GM12878 (cell line): ENCODE data around the gene ITCH. TPM values are rescaled to one million over a fixed set of nuclear protein-coding genes. Genes with fewer than 3 reads are reported as not detected.

ENCODE experiments used
- ATAC-seq: fragments of 200-7000 bp; cut with Tn5 transposase; 3 replicates; pipeline ENCODE4 v1.9.1; 2020; ENCODE audit warnings: mild to moderate bottlenecking, moderate library complexity
- BruUV-seq: library from RNA; stranded (reverse); fragments of 400-500 nt; replicated peaks from 2 replicates; lab custom pipeline; 2021; lab: Mats Ljungman, UMichigan
- CTCF ChIA-PET: fragments of 300-600 bp; sonication (Branson Sonifier 250); formaldehyde crosslinking; extraction: SDS; loops from one replicate; lab custom pipeline; 2021; ENCODE audit warnings: inconsistent platforms; lab: Yijun Ruan, JAX
- POLR2A ChIA-PET: fragments of 350-600 bp; formaldehyde crosslinking; extraction: SDS; loops from one replicate; lab custom pipeline; 2021; ENCODE audit warnings: inconsistent platforms; lab: Charles Lee
- RAD21 ChIA-PET: fragments of 300-600 bp; sonication (Branson Sonifier 250); formaldehyde crosslinking; loops from one replicate; lab custom pipeline; 2023; ENCODE audit warnings: antibody characterized with exemption; ENCODE audit not compliant: unreplicated experiment; lab: Charles Lee
- SMC1A ChIA-PET: fragments of 300-600 bp; sonication (Branson Sonifier 250); formaldehyde crosslinking; loops from one replicate; lab custom pipeline; 2023; ENCODE audit not compliant: unreplicated experiment, uncharacterized antibody; lab: Charles Lee
- DNase-seq: peaks from one replicate; pipeline ENCODE4 v3.0.0-alpha.2; 2011; ENCODE audit warnings: low read depth, low spot score
- FAIRE-seq: peaks from 3 replicates; lab custom pipeline; 2011; peaks lifted over from hg19 to GRCh38; lab: Jason Lieb, UNC
- H2AFZ ChIP-seq: 2 replicates; pipeline ENCODE4 v1.6.0; 2011; ENCODE audit warnings: low read depth, low read length, control low read depth; ENCODE audit not compliant: control insufficient read depth
- H3K27ac ChIP-seq: 2 replicates; pipeline ENCODE4 v1.5.1; 2011; ENCODE audit warnings: control low read depth; ENCODE audit not compliant: control insufficient read depth, insufficient read depth
- H3K27me3 ChIP-seq, 2 experiments: replicated peaks in 1 of 2; 2 replicates each; pipeline versions ENCODE4 v1.6.0 to v1.6.1; 2011; ENCODE audit warnings: low read length in 1 of 2; ENCODE audit not compliant: control insufficient read depth in 2 of 2, insufficient read depth in 2 of 2
- H3K36me3 ChIP-seq, 2 experiments: 2 replicates each; pipeline ENCODE4 v1.5.1; 2011; ENCODE audit warnings: low read length in 1 of 2; ENCODE audit not compliant: control insufficient read depth in 2 of 2, insufficient read depth in 2 of 2
- H3K4me1 ChIP-seq: 2 replicates; pipeline ENCODE4 v1.6.1; 2011; ENCODE audit warnings: mild to moderate bottlenecking, low read length, moderate library complexity, mixed read lengths; ENCODE audit not compliant: control insufficient read depth, insufficient read depth
- H3K4me2 ChIP-seq: 2 replicates; pipeline ENCODE4 v1.6.0; 2011; ENCODE audit warnings: control low read depth; ENCODE audit not compliant: control insufficient read depth, insufficient read depth
- H3K4me3 ChIP-seq: fragments of 200-600 bp; sonication (generic); 2 replicates; pipeline ENCODE4 v1.5.1; 2016
- H3K79me2 ChIP-seq: 2 replicates; pipeline ENCODE4 v1.6.0; 2011; ENCODE audit warnings: low read length; ENCODE audit not compliant: control insufficient read depth, insufficient read depth
- H3K9ac ChIP-seq: 2 replicates; pipeline ENCODE4 v1.8.0; 2011; ENCODE audit warnings: low read length, control low read depth, mixed read lengths; ENCODE audit not compliant: control insufficient read depth, insufficient read depth
- H3K9me3 ChIP-seq: replicated peaks from 3 replicates; pipeline ENCODE4 v1.5.1; 2011; ENCODE audit warnings: mild to moderate bottlenecking, low read length; ENCODE audit not compliant: control insufficient read depth, insufficient read depth
- H4K20me1 ChIP-seq: 2 replicates; pipeline ENCODE4 v1.6.0; 2011; ENCODE audit not compliant: control insufficient read depth, insufficient read depth
- CHD2 ChIP-seq: IDR thresholded peaks from 2 replicates; pipeline ENCODE4 v1.6.1; 2011; ENCODE audit warnings: low read depth, low read length, improper control_type of control experiment, borderline replicate concordance
- CREB1 ChIP-seq: IDR thresholded peaks from 2 replicates; pipeline ENCODE4 v1.6.1; 2012; ENCODE audit warnings: low read depth, mild to moderate bottlenecking, inconsistent platforms
- FOXK2 ChIP-seq: fragments of 450-650 bp; IDR thresholded peaks from 2 replicates; pipeline ENCODE4 v1.6.1; 2017; ENCODE audit warnings: mild to moderate bottlenecking, moderate library complexity
- HDGF ChIP-seq: fragments of 450-650 bp; IDR thresholded peaks from 2 replicates; pipeline ENCODE4 v1.6.1; 2016; ENCODE audit warnings: antibody characterized with exemption
- NFYB ChIP-seq: IDR thresholded peaks from 2 replicates; pipeline ENCODE4 v1.6.1; 2011; ENCODE audit warnings: low read depth, mild to moderate bottlenecking, low read length, improper control_type of control experiment, moderate library complexity; ENCODE audit not compliant: insufficient read depth
- NR2C2 ChIP-seq: IDR thresholded peaks from 2 replicates; pipeline ENCODE4 v1.6.1; 2011; ENCODE audit warnings: borderline replicate concordance, low read depth; ENCODE audit not compliant: control insufficient read depth, insufficient read length
- PML ChIP-seq: IDR thresholded peaks from 2 replicates; pipeline ENCODE4 v1.6.1; 2012; ENCODE audit warnings: low read length, inconsistent platforms
- RAD21 ChIP-seq: IDR thresholded peaks from 2 replicates; pipeline ENCODE4 v1.6.1; 2011; ENCODE audit warnings: mild to moderate bottlenecking, low read depth, low read length, moderate library complexity; ENCODE audit not compliant: insufficient read depth
- RELA ChIP-seq: fragments of 450-650 bp; IDR thresholded peaks from 2 replicates; pipeline ENCODE4 v1.8.0; 2014; ENCODE audit warnings: borderline replicate concordance; ENCODE audit not compliant: partially characterized antibody
- SMARCA5 ChIP-seq: fragments of 450-650 bp; IDR thresholded peaks from 2 replicates; pipeline ENCODE4 v1.6.1; 2017; ENCODE audit warnings: mild to moderate bottlenecking
- SP1 ChIP-seq: IDR thresholded peaks from one replicate; pipeline ENCODE4 v1.6.1; 2011; ENCODE audit warnings: low read depth, low read length
- SREBF1 ChIP-seq: IDR thresholded peaks from 2 replicates; pipeline ENCODE4 v1.6.1; 2012; ENCODE audit warnings: mild to moderate bottlenecking, low read length
- SUPT20H ChIP-seq: IDR thresholded peaks from 2 replicates; pipeline ENCODE4 v1.6.1; 2011; ENCODE audit warnings: low read depth, mild to moderate bottlenecking, low read length, moderate library complexity, borderline replicate concordance; ENCODE audit not compliant: control insufficient read depth
- USF2 ChIP-seq: IDR thresholded peaks from 2 replicates; pipeline ENCODE4 v1.6.1; 2011; ENCODE audit warnings: low read depth, low read length, improper control_type of control experiment, borderline replicate concordance
- WRNIP1 ChIP-seq: IDR thresholded peaks from 2 replicates; pipeline ENCODE4 v1.6.1; 2011; ENCODE audit warnings: low read depth, low read length, improper control_type of control experiment, borderline replicate concordance
- YY1 ChIP-seq: IDR thresholded peaks from 2 replicates; pipeline ENCODE4 v1.6.1; 2011; ENCODE audit warnings: low read depth, mild to moderate bottlenecking, low read length
- ZBTB4 ChIP-seq: fragments of 450-650 bp; formaldehyde crosslinking; IDR thresholded peaks from 2 replicates; pipeline ENCODE4 v1.4.0; 2022; ENCODE audit warnings: mild to moderate bottlenecking, moderate library complexity
- WGBS: methylation state at CpG from one replicate; pipeline ENCODE4 v1.1.6; 2016; ENCODE audit warnings: low lambda C conversion rate; ENCODE audit not compliant: insufficient replicate concordance, insufficient coverage; ENCODE audit errors: missing lambda C conversion rate; 5-methylcytosine and 5-hydroxymethylcytosine counted together
- in situ Hi-C: fragments of 300-500 bp; cut with MboI; formaldehyde crosslinking; loops from 9 replicates; pipeline ENCODE4 v1.14.3; 2018; ENCODE audit warnings: mixed read lengths
- intact Hi-C: fragments of 100-400 bp; cut with micrococcal nuclease; formaldehyde crosslinking; loops from one replicate; pipeline ENCODE4 v1.14.2; 2022; ENCODE audit not compliant: unreplicated experiment
- polyA plus RNA-seq, 11 experiments: library from polyadenylated mRNA; depleted of rRNA in 4 of 11; unstranded in 6 of 11; stranded (reverse) in 5 of 11; fragments of >200 nt; fragmentation: Nextera tagmentation in 4 of 11; fragmentation: Illumina TruSeq in 1 of 11; extraction: Ambion mirVana in 4 of 11; extraction: Trizol in 1 of 11; gene quantifications; 1 replicate in 1 of 11; 2 replicates in 10 of 11; pipeline versions ENCODE4 v1.2.1 to v1.2.3, GENCODE V29; 2011 to 2016; ENCODE audit warnings: inconsistent platforms in 2 of 11, missing spikeins in 2 of 11, low read depth in 1 of 11
- total RNA-seq, 4 experiments: library from RNA; depleted of rRNA in 3 of 4; stranded (reverse); fragments of >200 nt in 3 of 4; fragmentation: Illumina TruSeq in 1 of 4; extraction: Trizol in 1 of 4; gene quantifications; 2 replicates each; pipeline versions ENCODE4 v1.2.1 to v1.2.3, GENCODE V29; 2013 to 2021
- TF ChIP-seq, protein P1 (sequence below): fragments of 450-650 bp; IDR thresholded peaks from 2 replicates; pipeline ENCODE4 v1.6.1; 2017; ENCODE audit warnings: mild to moderate bottlenecking, moderate library complexity

The ITCH gene
- total and polyA plus RNA-seq, 10 of the 15 experiments (the other 5 are each of a cell fraction or from before 2014, with no cell fraction given): 7.5 to 46.1 (median 21.5) TPM

GRCh38 chr20:34549929-34550305, 186.8 kb downstream of the ITCH start (continued):
- TF ChIP-seq, protein P1, sequence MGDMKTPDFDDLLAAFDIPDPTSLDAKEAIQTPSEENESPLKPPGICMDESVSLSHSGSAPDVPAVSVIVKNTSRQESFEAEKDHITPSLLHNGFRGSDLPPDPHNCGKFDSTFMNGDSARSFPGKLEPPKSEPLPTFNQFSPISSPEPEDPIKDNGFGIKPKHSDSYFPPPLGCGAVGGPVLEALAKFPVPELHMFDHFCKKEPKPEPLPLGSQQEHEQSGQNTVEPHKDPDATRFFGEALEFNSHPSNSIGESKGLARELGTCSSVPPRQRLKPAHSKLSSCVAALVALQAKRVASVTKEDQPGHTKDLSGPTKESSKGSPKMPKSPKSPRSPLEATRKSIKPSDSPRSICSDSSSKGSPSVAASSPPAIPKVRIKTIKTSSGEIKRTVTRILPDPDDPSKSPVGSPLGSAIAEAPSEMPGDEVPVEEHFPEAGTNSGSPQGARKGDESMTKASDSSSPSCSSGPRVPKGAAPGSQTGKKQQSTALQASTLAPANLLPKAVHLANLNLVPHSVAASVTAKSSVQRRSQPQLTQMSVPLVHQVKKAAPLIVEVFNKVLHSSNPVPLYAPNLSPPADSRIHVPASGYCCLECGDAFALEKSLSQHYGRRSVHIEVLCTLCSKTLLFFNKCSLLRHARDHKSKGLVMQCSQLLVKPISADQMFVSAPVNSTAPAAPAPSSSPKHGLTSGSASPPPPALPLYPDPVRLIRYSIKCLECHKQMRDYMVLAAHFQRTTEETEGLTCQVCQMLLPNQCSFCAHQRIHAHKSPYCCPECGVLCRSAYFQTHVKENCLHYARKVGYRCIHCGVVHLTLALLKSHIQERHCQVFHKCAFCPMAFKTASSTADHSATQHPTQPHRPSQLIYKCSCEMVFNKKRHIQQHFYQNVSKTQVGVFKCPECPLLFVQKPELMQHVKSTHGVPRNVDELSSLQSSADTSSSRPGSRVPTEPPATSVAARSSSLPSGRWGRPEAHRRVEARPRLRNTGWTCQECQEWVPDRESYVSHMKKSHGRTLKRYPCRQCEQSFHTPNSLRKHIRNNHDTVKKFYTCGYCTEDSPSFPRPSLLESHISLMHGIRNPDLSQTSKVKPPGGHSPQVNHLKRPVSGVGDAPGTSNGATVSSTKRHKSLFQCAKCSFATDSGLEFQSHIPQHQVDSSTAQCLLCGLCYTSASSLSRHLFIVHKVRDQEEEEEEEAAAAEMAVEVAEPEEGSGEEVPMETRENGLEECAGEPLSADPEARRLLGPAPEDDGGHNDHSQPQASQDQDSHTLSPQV: no peak
- TF ChIP-seq SP1 (no peak), FOXK2 (no peak), SMARCA5 (no peak), RAD21 (no peak), USF2 (no peak)

DNA sequence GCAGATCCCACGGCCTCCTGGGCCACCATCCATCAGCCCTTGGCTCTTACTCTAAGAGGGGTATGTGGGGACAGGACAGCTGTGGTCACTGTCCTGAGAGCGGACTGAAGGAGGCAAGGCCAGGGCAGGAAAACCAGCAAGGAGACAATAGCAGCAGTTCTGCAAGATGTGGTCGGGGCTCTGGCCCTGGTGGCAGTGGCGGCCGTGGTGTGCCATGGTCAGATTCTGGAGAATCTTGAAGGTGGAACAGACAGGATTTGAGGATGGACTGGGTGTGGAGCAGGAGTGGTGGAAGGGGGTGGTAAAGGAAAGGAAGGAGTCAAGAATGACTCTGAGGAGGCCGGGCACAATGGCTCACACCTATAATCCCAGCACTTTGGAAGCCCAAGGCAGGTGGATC, 189.5 kb downstream of the ITCH start:
- Histone ChIP-seq H3K36me3 (no peaks in the 10 kb centered on the region), H3K9me3 (no peaks in the 10 kb centered on the region), H3K4me2 (no peak overlapping the region), H2AFZ (no peak overlapping the region), H4K20me1 (no peaks in the 10 kb centered on the region), H3K4me1 (no peaks in the 10 kb centered on the region), H3K9ac (no peak overlapping the region), H3K4me3 (no peak overlapping the region), H3K79me2 (no peaks in the 10 kb centered on the region), H3K27ac (no peak overlapping the region), H3K27me3 (no peaks in the 10 kb centered on the region)
- FAIRE-seq (no peak), DNase-seq (no peak), ATAC-seq (no peak)
- CTCF ChIA-PET: no interaction called here
- in situ Hi-C loops: no loop called here
- POLR2A ChIA-PET: no interaction called here
- no TSS peak for BruUV-seq
- intact Hi-C loops: no loop called here
- RAD21 ChIA-PET: no interaction called here
- 72% methylated on average over 6 of the region's 6 CpGs for WGBS
- SMC1A ChIA-PET: no interaction called here
- TF ChIP-seq PML (no peak), RELA (no peak), SREBF1 (no peak), CHD2 (no peak), ZBTB4 (no peak), SUPT20H (no peak), YY1 (no peak), WRNIP1 (no peak), CREB1 (no peak), HDGF (no peak), NFYB (no peak), NR2C2 (no peak)
